ACC112 (cell line): Measurements from ENCODE around the gene SNCAIP.

ENCODE experiments used
- H2AFZ ChIP-seq: fragments of 200-600 bp; sonication (generic); one replicate; pipeline ENCODE4 v1.6.0; 2017; ENCODE audit warnings: antibody characterized with exemption, low read length; ENCODE audit not compliant: unreplicated experiment
- H3K27ac ChIP-seq: fragments of 200-600 bp; sonication (generic); 2 replicates; pipeline ENCODE4 v1.5.1; 2014; ENCODE audit warnings: low read depth, mild to moderate bottlenecking, antibody characterized with exemption, low read length, moderate library complexity
- H3K27me3 ChIP-seq: fragments of 200-600 bp; sonication (generic); 2 replicates; pipeline ENCODE4 v1.6.1; 2014; ENCODE audit warnings: mild to moderate bottlenecking, antibody characterized with exemption, low read length, moderate library complexity, mixed read lengths; ENCODE audit not compliant: insufficient read depth
- H3K36me3 ChIP-seq: fragments of 200-600 bp; sonication (generic); 2 replicates; pipeline ENCODE4 v1.6.1; 2016; ENCODE audit warnings: mild to moderate bottlenecking, antibody characterized with exemption, low read length, moderate library complexity, mixed read lengths; ENCODE audit not compliant: insufficient read depth
- H3K4me1 ChIP-seq: fragments of 200-600 bp; sonication (generic); one replicate; pipeline ENCODE4 v1.6.1; 2016; ENCODE audit warnings: low read length, mixed read lengths; ENCODE audit not compliant: insufficient read depth, unreplicated experiment, control insufficient read depth
- H3K4me3 ChIP-seq: fragments of 200-600 bp; sonication (generic); 2 replicates; pipeline ENCODE4 v1.5.1; 2014; ENCODE audit warnings: mild to moderate bottlenecking, low read depth, low read length
- H3K79me2 ChIP-seq: fragments of 200-600 bp; sonication (generic); one replicate; pipeline ENCODE4 v1.6.0; 2016; ENCODE audit warnings: low read length; ENCODE audit not compliant: control insufficient read depth, unreplicated experiment, insufficient read depth

SNCAIP gene

GRCh38 chr5:122314036-122314435, 2.0 kb downstream of the SNCAIP start:
- Histone ChIP-seq H3K4me1 (peaks cover 6% of the 10 kb centered on the region), H3K36me3 (no peaks in the 10 kb centered on the region), H3K79me2 (no peaks in the 10 kb centered on the region), H3K27me3 (peaks cover 67% of the 10 kb centered on the region), H2AFZ (no peak overlapping the region), H3K27ac (no peak overlapping the region), H3K4me3 (no peak overlapping the region)

- Histone ChIP-seq H3K79me2 (no peaks in the 10 kb centered on the region), H3K27ac (no peak overlapping the region), H3K4me1 (peaks cover 6% of the 10 kb centered on the region), H3K27me3 (peaks cover 65% of the 10 kb centered on the region), H2AFZ (no peak overlapping the region), H3K36me3 (no peaks in the 10 kb centered on the region), H3K4me3 (no peak overlapping the region)
These were observed 3.5 kb downstream of the SNCAIP start for GRCh38 chr5:122315521-122315920.

DNA sequence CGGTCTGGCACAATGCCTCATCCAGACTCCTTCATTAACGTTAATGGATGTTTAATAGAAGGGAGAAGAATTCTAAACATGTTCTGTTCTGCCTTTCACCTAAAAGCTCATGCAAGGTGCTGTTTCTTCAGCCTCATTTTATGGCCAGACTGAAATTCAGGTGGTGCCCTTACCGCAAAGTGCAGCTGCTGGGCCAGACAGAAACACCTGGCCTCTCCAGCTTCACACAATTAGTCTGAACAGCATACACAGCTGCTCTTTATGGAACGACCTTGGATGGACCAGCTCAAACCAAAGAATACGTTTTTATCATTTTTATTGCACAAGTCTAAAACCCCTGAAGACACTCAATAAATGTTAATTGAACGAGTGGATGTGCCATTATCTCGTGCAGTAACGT, 4.6 kb downstream of the SNCAIP start:
- no peaks in the 10 kb centered on the region for H3K36me3 ChIP-seq
- peaks cover 6% of the 10 kb centered on the region for H3K4me1 ChIP-seq
- H3K27me3 ChIP-seq: peaks cover 54% of the 10 kb centered on the region
- H3K4me3 ChIP-seq: no peak overlapping the region
- no peak overlapping the region for H3K27ac ChIP-seq
- H3K79me2 ChIP-seq: no peaks in the 10 kb centered on the region
- H2AFZ ChIP-seq: no peak overlapping the region

DNA sequence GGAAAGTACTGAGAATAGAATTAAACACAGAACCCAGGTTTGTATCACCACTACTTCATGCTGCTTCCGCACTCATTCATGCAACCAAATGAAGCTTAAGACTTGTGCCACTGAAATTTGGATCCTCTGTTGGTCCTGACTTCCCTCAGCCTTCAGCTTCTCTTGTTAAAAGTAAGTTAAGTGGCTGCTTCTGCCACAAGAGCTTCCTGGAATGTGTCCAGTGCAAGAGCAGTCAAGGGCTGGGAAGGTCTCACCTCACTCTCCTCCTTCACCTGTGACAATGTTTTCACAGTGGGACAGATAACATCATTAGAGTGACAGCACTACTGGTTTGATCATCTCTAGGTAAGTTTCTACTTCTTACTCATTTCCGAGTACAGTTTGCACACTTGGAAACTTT, 7.9 kb downstream of the SNCAIP start:
- H3K4me1 ChIP-seq: no peaks in the 10 kb centered on the region
- peaks cover 36% of the 10 kb centered on the region for H3K27me3 ChIP-seq
- no peaks in the 10 kb centered on the region for H3K79me2 ChIP-seq
- H3K4me3 ChIP-seq: no peak overlapping the region
- no peak overlapping the region for H3K27ac ChIP-seq
- no peak overlapping the region for H2AFZ ChIP-seq
- H3K36me3 ChIP-seq: no peaks in the 10 kb centered on the region

- Histone ChIP-seq H3K79me2 (no peaks in the 10 kb centered on the region), H3K27ac (no peak overlapping the region), H2AFZ (no peak overlapping the region), H3K4me1 (no peaks in the 10 kb centered on the region), H3K4me3 (no peak overlapping the region), H3K36me3 (no peaks in the 10 kb centered on the region), H3K27me3 (peaks cover 17% of the 10 kb centered on the region; the same call in 1 of the 2 replicates)
These were observed 9.9 kb downstream of the SNCAIP start for GRCh38 chr5:122321921-122322320.

- H2AFZ ChIP-seq: no peak overlapping the region
- no peaks in the 10 kb centered on the region for H3K36me3 ChIP-seq
- no peaks in the 10 kb centered on the region for H3K4me1 ChIP-seq
- peaks cover 12% of the 10 kb centered on the region; the same call in 1 of the 2 replicates for H3K27me3 ChIP-seq
- H3K79me2 ChIP-seq: no peaks in the 10 kb centered on the region
- no peak overlapping the region for H3K4me3 ChIP-seq
- no peak overlapping the region for H3K27ac ChIP-seq
These were observed 10.9 kb downstream of the SNCAIP start for GRCh38 chr5:122322801-122323548.

DNA sequence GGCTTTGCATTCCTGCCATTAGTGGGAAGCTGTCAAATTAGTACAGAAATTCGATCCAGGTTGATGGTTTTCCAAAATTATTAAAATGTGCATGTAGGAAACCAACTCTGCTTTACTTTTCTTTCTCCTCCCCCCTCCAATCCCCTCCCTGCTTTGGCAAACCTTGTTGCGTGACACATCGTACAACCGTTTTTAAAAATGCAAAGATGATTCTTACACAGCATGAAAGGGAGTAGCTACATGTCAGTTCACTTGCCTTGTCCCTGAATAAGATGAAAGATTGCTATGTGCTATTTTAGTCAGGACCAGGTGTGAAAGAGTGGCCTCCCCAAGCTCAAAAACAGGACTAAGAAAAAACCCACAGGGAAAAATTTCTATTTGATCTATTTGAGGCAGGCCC, 11.7 kb downstream of the SNCAIP start:
- Histone ChIP-seq H3K27me3 (peaks cover 12% of the 10 kb centered on the region; the same call in 1 of the 2 replicates), H3K4me1 (no peaks in the 10 kb centered on the region), H3K27ac (no peak overlapping the region), H3K36me3 (no peaks in the 10 kb centered on the region), H3K79me2 (no peaks in the 10 kb centered on the region), H2AFZ (no peak overlapping the region), H3K4me3 (no peak overlapping the region)

- H3K27ac ChIP-seq: no peak overlapping the region
- H3K27me3 ChIP-seq: 0 out of 2 replicates have a peak, but pooled peaks cover 8% of the 10 kb centered on the region
These were observed 15.1 kb downstream of the SNCAIP start for GRCh38 chr5:122327110-122327509.

DNA sequence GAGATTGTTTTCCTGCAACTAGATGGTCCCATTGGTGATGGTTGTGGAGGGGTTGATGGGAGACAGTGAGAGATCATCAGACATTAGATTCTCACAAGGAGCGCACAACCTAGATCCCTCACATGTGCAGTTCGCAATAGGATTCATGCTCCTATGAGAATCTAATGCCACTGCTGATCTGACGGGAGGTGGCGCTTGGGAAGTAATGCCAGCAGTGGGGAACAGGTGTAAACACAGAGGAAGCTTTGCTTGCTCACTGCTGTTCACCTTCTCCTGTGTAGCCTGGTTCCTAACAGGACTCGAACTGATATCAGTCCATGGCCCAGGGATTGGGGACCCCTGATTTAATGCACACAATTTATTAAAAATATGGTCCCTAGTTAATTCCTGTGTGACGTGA, 18.8 kb downstream of the SNCAIP start:
- no peaks in the 10 kb centered on the region for H3K4me1 ChIP-seq

More at GRCh38 chr5:122327110-122327509, 15.1 kb downstream of the SNCAIP start:
- Histone ChIP-seq H2AFZ (no peak overlapping the region), H3K4me3 (no peak overlapping the region), H3K36me3 (no peaks in the 10 kb centered on the region), H3K79me2 (no peaks in the 10 kb centered on the region), H3K4me1 (no peaks in the 10 kb centered on the region)

DNA sequence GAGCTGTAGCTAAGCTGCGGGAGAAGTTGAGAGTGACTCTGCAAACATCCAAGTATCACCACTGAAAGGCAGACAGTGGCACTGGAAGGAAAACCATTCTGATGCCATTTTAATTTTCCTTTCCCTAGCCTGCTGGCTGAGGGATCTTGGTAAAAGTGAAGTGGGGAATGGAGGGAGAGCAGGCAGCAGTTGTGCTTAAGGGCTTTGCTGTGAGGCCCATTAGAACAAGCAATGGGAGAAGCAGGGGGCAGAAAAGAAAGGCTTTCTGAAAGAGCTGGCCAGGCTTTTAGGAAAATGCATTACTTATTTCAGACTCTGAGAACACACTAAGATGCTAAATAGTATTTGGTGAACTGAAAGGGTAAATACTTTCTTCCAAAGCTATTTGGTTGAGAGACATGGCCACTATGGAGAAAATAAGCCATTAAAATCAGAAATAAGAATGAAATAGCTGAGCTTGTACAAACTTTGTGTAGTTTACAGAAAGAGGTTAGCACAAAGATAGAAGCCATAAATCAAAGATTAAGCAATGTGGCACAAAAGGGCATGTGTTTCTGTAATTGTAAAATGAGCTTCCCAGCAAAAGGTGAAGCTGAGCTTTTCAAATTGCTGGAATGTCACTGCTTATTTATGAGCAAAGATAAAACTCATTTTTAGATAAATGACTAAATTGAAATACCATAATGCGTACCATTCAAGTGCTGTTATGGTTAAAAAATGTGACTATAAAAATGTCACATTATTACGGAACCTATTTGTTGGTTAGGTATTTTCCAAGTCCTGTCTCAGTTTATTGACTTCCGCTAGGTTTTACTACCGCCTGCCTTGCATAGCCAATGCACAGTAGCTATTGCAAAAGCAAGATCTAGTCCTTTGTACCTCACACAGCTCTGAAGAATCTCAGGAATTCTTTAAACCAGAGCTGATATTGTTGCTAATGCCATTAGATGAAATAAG, 20.8 kb downstream of the SNCAIP start:
- Histone ChIP-seq H3K79me2 (no peaks in the 10 kb centered on the region), H3K27ac (no peak overlapping the region), H3K4me3 (no peak overlapping the region), H3K4me1 (no peaks in the 10 kb centered on the region), H3K36me3 (no peaks in the 10 kb centered on the region), H2AFZ (no peak overlapping the region), H3K27me3 (0 out of 2 replicates have a peak, but pooled peaks cover 3% of the 10 kb centered on the region)

More for the DNA sequence above, 18.8 kb downstream of the SNCAIP start:
- no peaks in the 10 kb centered on the region for H3K36me3 ChIP-seq
- H3K27me3 ChIP-seq: 0 out of 2 replicates have a peak, but pooled peaks cover 3% of the 10 kb centered on the region
- H3K79me2 ChIP-seq: no peaks in the 10 kb centered on the region
- no peak overlapping the region for H3K4me3 ChIP-seq
- H2AFZ ChIP-seq: no peak overlapping the region
- no peak overlapping the region for H3K27ac ChIP-seq
